Hepatocyte (in vitro differentiated cells): ENCODE measurements around the gene KAT7. TPM values are rescaled to one million over a fixed set of nuclear protein-coding genes. Genes with fewer than 3 reads are reported as not detected.
"Not testable (repeated sequence)": the region's sequence is repeated elsewhere in the genome, so short reads cannot be mapped to it uniquely, and the experiment has no call there.

Experiments
- DNase-seq: peaks from one replicate; pipeline ENCODE4 v3.0.0-alpha.2; 2016; ENCODE audit warnings: low spot score
- H2AFZ ChIP-seq: fragments of 200-600 bp; sonication (generic); 2 replicates; pipeline ENCODE4 v1.6.0; 2016; ENCODE audit warnings: antibody characterized with exemption, mild to moderate bottlenecking
- H3K27ac ChIP-seq: fragments of 200-600 bp; sonication (generic); 2 replicates; pipeline ENCODE4 v1.5.1; 2016; ENCODE audit warnings: mild to moderate bottlenecking
- H3K27me3 ChIP-seq: fragments of 200-600 bp; sonication (generic); 2 replicates; pipeline ENCODE4 v1.6.1; 2016
- H3K36me3 ChIP-seq: fragments of 200-600 bp; sonication (generic); replicated peaks from 2 replicates; pipeline ENCODE4 v1.5.1; 2016; ENCODE audit warnings: low read depth; ENCODE audit not compliant: insufficient read depth
- H3K4me1 ChIP-seq: fragments of 200-600 bp; sonication (generic); 2 replicates; pipeline ENCODE4 v1.5.1; 2016; ENCODE audit warnings: mild to moderate bottlenecking, moderate library complexity; ENCODE audit not compliant: insufficient read depth
- H3K4me2 ChIP-seq: fragments of 200-600 bp; sonication (generic); 2 replicates; pipeline ENCODE4 v1.6.0; 2016
- H3K4me3 ChIP-seq: fragments of 200-600 bp; sonication (generic); 2 replicates; pipeline ENCODE4 v1.5.1; 2016; ENCODE audit warnings: mild to moderate bottlenecking
- H3K79me2 ChIP-seq: fragments of 200-600 bp; sonication (generic); 2 replicates; pipeline ENCODE4 v1.6.0; 2017; ENCODE audit warnings: mild to moderate bottlenecking
- H3K9me2 ChIP-seq: fragments of 200-600 bp; sonication (generic); replicated peaks from 2 replicates; pipeline ENCODE4 v1.6.0; 2017; ENCODE audit warnings: mild to moderate bottlenecking; ENCODE audit not compliant: insufficient read depth
- H3K9me3 ChIP-seq: fragments of 200-600 bp; sonication (generic); 2 replicates; pipeline ENCODE4 v1.5.1; 2016; ENCODE audit warnings: low read depth, mild to moderate bottlenecking
- H4K20me1 ChIP-seq: fragments of 200-600 bp; sonication (generic); 2 replicates; pipeline ENCODE4 v1.6.0; 2016; ENCODE audit warnings: mild to moderate bottlenecking; ENCODE audit not compliant: insufficient read depth, poor library complexity, severe bottlenecking
- EZH2 ChIP-seq: fragments of 200-600 bp; sonication (generic); IDR thresholded peaks from 2 replicates; pipeline ENCODE4 v1.6.1; 2016; ENCODE audit warnings: antibody characterized with exemption, mild to moderate bottlenecking, borderline replicate concordance
- EZH2phosphoT487 ChIP-seq: fragments of 200-600 bp; sonication (generic); IDR thresholded peaks from one replicate; pipeline ENCODE4 v1.6.1; 2018; ENCODE audit warnings: antibody characterized with exemption, mild to moderate bottlenecking, low read depth, moderate library complexity; ENCODE audit not compliant: unreplicated experiment, severe bottlenecking
- WGBS: methylation state at CpG from one replicate; pipeline ENCODE4 v1.1.6; 2016; ENCODE audit warnings: low lambda C conversion rate; ENCODE audit errors: missing lambda C conversion rate; 5-methylcytosine and 5-hydroxymethylcytosine counted together
- polyA plus RNA-seq: library from polyadenylated mRNA; unstranded; fragments of >200 nt; fragmentation: Nextera tagmentation; extraction: Ambion mirVana; gene quantifications from 2 replicates; pipeline ENCODE4 v1.2.1, GENCODE V29; 2016
- total RNA-seq: library from RNA; depleted of rRNA; stranded (reverse); fragments of >200 nt; gene quantifications from 2 replicates; pipeline ENCODE4 v1.2.3, GENCODE V29; 2014
- TF ChIP-seq, protein P1 (sequence below): fragments of 200-600 bp; sonication (generic); IDR thresholded peaks from 2 replicates; pipeline ENCODE4 v1.5.1; 2016; ENCODE audit warnings: antibody characterized with exemption, mild to moderate bottlenecking; ENCODE audit not compliant: poor library complexity

KAT7 gene
- total and polyA plus RNA-seq, 2 experiments from 2014 or later: 21.4 to 30.1 TPM

DNA sequence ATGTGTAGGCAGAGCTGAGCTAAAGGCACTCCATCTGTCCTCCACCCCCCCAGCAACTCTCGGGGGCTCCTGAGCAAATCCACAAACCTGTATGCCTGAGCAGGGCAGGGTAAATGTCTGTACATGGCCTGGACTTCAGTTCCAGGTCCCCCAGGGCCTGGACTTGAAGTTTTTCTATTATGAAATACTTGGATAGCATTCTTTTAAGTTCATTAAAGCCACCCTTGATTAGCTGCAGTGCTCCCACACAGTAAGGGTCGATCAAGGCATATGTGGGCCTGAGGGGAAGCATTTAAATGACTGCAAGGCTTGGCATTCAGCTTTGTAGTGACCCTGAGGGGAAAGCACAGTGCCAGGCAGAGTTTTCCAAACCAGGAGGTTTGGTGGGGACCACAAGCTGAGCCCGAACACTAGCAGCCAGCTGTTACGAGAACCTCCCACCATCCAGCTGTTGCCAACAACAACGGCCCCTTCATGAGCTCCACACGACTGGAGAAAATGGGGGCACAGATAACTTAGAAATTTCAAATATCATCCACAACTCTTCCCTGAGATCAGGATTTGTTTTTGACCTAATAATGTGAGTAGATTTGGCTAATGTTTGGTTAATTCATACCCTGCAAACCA is 31.2 kb upstream of the KAT7 start:
- no peak overlapping the region for H2AFZ ChIP-seq
- no peak overlapping the region for H3K4me2 ChIP-seq
- TF ChIP-seq EZH2phosphoT487 (no peak), EZH2 (no peak)
- TF ChIP-seq, protein P1, sequence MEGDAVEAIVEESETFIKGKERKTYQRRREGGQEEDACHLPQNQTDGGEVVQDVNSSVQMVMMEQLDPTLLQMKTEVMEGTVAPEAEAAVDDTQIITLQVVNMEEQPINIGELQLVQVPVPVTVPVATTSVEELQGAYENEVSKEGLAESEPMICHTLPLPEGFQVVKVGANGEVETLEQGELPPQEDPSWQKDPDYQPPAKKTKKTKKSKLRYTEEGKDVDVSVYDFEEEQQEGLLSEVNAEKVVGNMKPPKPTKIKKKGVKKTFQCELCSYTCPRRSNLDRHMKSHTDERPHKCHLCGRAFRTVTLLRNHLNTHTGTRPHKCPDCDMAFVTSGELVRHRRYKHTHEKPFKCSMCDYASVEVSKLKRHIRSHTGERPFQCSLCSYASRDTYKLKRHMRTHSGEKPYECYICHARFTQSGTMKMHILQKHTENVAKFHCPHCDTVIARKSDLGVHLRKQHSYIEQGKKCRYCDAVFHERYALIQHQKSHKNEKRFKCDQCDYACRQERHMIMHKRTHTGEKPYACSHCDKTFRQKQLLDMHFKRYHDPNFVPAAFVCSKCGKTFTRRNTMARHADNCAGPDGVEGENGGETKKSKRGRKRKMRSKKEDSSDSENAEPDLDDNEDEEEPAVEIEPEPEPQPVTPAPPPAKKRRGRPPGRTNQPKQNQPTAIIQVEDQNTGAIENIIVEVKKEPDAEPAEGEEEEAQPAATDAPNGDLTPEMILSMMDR: no peak
- no peak for DNase-seq
- H4K20me1 ChIP-seq: peaks cover 3% of the 10 kb centered on the region
- no peaks in the 10 kb centered on the region for H3K9me2 ChIP-seq
- H3K4me1 ChIP-seq: no peaks in the 10 kb centered on the region
- H3K36me3 ChIP-seq: no peaks in the 10 kb centered on the region
- peaks cover 48% of the 10 kb centered on the region for H3K79me2 ChIP-seq
- WGBS: 99% methylated on average over 6 of the region's 6 CpGs
- no peaks in the 10 kb centered on the region for H3K27me3 ChIP-seq
- no peak overlapping the region for H3K27ac ChIP-seq
- no peak overlapping the region for H3K4me3 ChIP-seq
- H3K9me3 ChIP-seq: no peaks in the 10 kb centered on the region

DNA sequence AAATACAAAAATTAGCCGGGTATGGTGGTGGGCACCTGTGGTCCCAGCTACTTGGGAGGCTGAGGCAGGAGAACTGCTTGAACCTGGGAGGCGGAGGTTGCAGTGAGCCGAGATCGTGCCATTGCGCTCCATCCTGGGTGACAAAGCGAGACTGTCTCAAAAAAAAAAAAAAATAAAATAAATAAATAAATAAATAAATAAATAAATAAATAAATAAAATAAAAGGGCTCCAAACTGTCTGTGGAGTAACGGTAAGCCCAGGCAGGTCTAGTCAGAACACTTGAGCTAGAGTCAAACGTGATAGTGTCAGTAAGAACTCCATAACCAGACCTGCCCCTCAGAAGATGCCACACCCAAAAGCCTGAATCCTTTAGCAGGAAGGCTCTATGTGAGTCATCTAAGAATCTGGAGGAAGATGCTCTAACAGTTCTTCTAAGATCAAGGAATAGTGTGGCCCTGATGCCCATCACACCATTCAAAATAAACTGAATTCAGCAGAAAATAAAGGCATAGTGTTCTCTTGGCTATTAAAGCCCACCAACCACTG is 29.9 kb upstream of the KAT7 start:
- H3K4me1 ChIP-seq, H3K4me3 ChIP-seq, H3K36me3 ChIP-seq, H3K9me2 ChIP-seq, H4K20me1 ChIP-seq, H3K9me3 ChIP-seq, H3K27ac ChIP-seq, H3K27me3 ChIP-seq, H2AFZ ChIP-seq, H3K4me2 ChIP-seq, DNase-seq: not testable (repeated sequence)
- H3K79me2 ChIP-seq: peaks cover 57% of the 10 kb centered on the region
- WGBS: 92% methylated on average over 8 of the region's 8 CpGs

DNA sequence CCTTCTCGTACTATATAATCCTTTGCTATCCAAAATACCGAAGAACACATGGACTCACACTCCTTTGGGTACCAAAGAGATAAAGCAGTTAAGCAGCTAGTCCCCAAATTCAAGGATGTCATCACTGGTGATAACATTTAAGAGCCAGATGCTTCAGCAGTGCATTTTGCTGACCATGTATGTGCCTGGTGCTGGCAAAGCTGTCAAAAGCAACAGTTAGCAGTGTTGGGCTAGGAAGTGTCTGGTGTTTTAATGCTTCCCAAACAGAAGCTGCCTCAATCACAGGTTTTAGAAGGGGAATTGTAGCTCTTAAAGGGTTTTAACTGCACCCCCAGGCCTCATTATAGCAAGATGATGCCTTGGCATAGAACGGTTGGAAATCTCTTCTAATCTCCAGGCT is 29.3 kb upstream of the KAT7 start:
- 81% methylated on average over 3 of the region's 3 CpGs for WGBS
- Histone ChIP-seq H4K20me1 (peaks cover 3% of the 10 kb centered on the region), H3K9me2 (no peaks in the 10 kb centered on the region), H3K4me1 (peaks cover 5% of the 10 kb centered on the region), H3K9me3 (no peaks in the 10 kb centered on the region), H3K79me2 (peaks cover 57% of the 10 kb centered on the region), H3K27me3 (no peaks in the 10 kb centered on the region), H3K4me3 (no peak overlapping the region), H3K27ac (no peak overlapping the region), H3K36me3 (no peaks in the 10 kb centered on the region), H3K4me2 (no peak overlapping the region), H2AFZ (no peak overlapping the region)
- TF ChIP-seq, protein P1: no peak
- TF ChIP-seq EZH2phosphoT487 (no peak), EZH2 (no peak)
- no peak for DNase-seq

DNA sequence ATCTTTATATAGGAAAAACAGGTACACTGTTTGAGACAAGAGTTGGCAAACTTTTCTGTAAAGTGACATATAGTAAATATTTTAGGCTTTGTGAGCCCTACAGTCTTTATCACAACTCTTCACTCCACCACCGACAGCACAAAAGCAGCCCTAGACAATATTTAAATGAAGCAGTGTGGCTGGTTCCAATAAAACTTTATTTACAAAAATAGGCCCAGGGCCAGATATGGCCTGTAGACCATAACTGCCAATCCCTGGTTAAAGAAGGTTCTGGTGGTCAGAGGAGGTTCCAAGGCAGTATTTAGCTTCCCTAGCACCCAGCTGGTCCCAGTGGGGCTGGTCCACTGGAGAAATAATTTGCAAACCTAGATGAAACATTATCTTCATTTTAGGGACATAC is 28.2 kb upstream of the KAT7 start:
- no peaks in the 10 kb centered on the region for H3K9me3 ChIP-seq
- H3K9me2 ChIP-seq: no peaks in the 10 kb centered on the region
- H3K27me3 ChIP-seq: no peaks in the 10 kb centered on the region
- WGBS: 78% methylated on average over 1 of the region's 1 CpG
- H3K4me2 ChIP-seq: no peak overlapping the region
- peaks cover 5% of the 10 kb centered on the region for H3K4me1 ChIP-seq
- no peak for DNase-seq
- no peak overlapping the region for H2AFZ ChIP-seq
- peaks cover 3% of the 10 kb centered on the region for H4K20me1 ChIP-seq
- H3K4me3 ChIP-seq: no peak overlapping the region
- no peak overlapping the region for H3K27ac ChIP-seq
- H3K36me3 ChIP-seq: no peaks in the 10 kb centered on the region
- peaks cover 53% of the 10 kb centered on the region for H3K79me2 ChIP-seq
- TF ChIP-seq, protein P1: no peak
- no peak for TF ChIP-seq EZH2phosphoT487
- no peak for TF ChIP-seq EZH2
